GM23338 (cell line): Measurements from ENCODE around the gene CPA3. TPM values are rescaled to one million over a fixed set of nuclear protein-coding genes. Genes with fewer than 3 reads are reported as not detected.

Experiments
- ATAC-seq: fragments of 200-7000 bp; cut with Tn5 transposase; 3 replicates; pipeline ENCODE4 v1.9.1; 2020
- DNase-seq: peaks from one replicate; pipeline ENCODE4 v3.0.0-alpha.2; 2015; ENCODE audit warnings: low spot score
- H2AFZ ChIP-seq: fragments of 200-600 bp; sonication (generic); 2 replicates; pipeline ENCODE4 v1.8.0; 2016; ENCODE audit warnings: antibody characterized with exemption, mild to moderate bottlenecking, moderate library complexity
- H3F3A ChIP-seq: fragments of 200-600 bp; sonication (generic); replicated peaks from 2 replicates; pipeline ENCODE4 v1.8.0; 2017; ENCODE audit warnings: antibody characterized with exemption, mixed run types, low read depth
- H3K27ac ChIP-seq: fragments of 200-600 bp; sonication (generic); 2 replicates; pipeline ENCODE4 v1.6.1; 2016; ENCODE audit warnings: low read depth
- H3K27me3 ChIP-seq: fragments of 200-600 bp; sonication (generic); 2 replicates; pipeline ENCODE4 v1.8.0; 2016; ENCODE audit warnings: mild to moderate bottlenecking, mixed run types, moderate library complexity; ENCODE audit not compliant: insufficient read depth
- H3K36me3 ChIP-seq: fragments of 200-600 bp; sonication (generic); 2 replicates; pipeline ENCODE4 v1.8.0; 2016; ENCODE audit warnings: mild to moderate bottlenecking; ENCODE audit not compliant: insufficient read depth
- H3K4me1 ChIP-seq: fragments of 200-600 bp; sonication (generic); 2 replicates; pipeline ENCODE4 v1.8.0; 2016; ENCODE audit warnings: mild to moderate bottlenecking, moderate library complexity; ENCODE audit not compliant: insufficient read depth
- H3K4me2 ChIP-seq: fragments of 200-600 bp; sonication (generic); 2 replicates; pipeline ENCODE4 v1.7.1; 2017; ENCODE audit warnings: mixed run types
- H3K4me3 ChIP-seq: fragments of 200-600 bp; sonication (generic); 2 replicates; pipeline ENCODE4 v1.6.1; 2016; ENCODE audit warnings: mixed run types
- H3K79me2 ChIP-seq: fragments of 200-600 bp; sonication (generic); replicated peaks from 2 replicates; pipeline ENCODE4 v1.8.0; 2017; ENCODE audit warnings: mild to moderate bottlenecking; ENCODE audit not compliant: insufficient read depth
- H3K9me2 ChIP-seq: fragments of 200-600 bp; sonication (generic); 2 replicates; pipeline ENCODE4 v1.8.0; 2017; ENCODE audit not compliant: insufficient read depth
- H4K20me1 ChIP-seq: fragments of 200-600 bp; sonication (generic); replicated peaks from 2 replicates; pipeline ENCODE4 v1.8.0; 2017; ENCODE audit warnings: mild to moderate bottlenecking; ENCODE audit not compliant: insufficient read depth
- H3K27ac Mint-ChIP-seq: 2 replicates; pipeline ENCODE4 v1.8.0; 2020; ENCODE audit warnings: inconsistent platforms, mild to moderate bottlenecking, moderate library complexity, mixed read lengths
- H3K27me3 Mint-ChIP-seq: 3 replicates; pipeline ENCODE4 v1.8.0; 2022; ENCODE audit warnings: low read depth, mild to moderate bottlenecking, moderate library complexity, mixed read lengths, inconsistent platforms; ENCODE audit not compliant: insufficient read depth, poor library complexity
- H3K36me3 Mint-ChIP-seq: 3 replicates; pipeline ENCODE4 v1.8.0; 2021; ENCODE audit warnings: low read depth, mild to moderate bottlenecking, inconsistent platforms, moderate library complexity, mixed read lengths
- H3K4me1 Mint-ChIP-seq: 3 replicates; pipeline ENCODE4 v1.8.0; 2020; ENCODE audit warnings: mild to moderate bottlenecking, inconsistent platforms, mixed read lengths
- H3K4me3 Mint-ChIP-seq: 3 replicates; pipeline ENCODE4 v1.8.0; 2021; ENCODE audit warnings: moderate library complexity, mild to moderate bottlenecking, inconsistent platforms, mixed read lengths
- H3K9me3 Mint-ChIP-seq: 3 replicates; pipeline ENCODE4 v1.8.0; 2020; ENCODE audit warnings: moderate library complexity, mild to moderate bottlenecking, inconsistent platforms, mixed read lengths
- CREB1 ChIP-seq: fragments of 250-450 bp; sonication (Bioruptor Pico); IDR thresholded peaks from 2 replicates; pipeline ENCODE4 v1.5.0; 2020; ENCODE audit warnings: low read depth, mild to moderate bottlenecking, moderate library complexity
- EZH2 ChIP-seq: fragments of 200-600 bp; sonication (generic); IDR thresholded peaks from one replicate; pipeline ENCODE4 v1.8.0; 2017; ENCODE audit warnings: antibody characterized with exemption, mild to moderate bottlenecking, low read depth; ENCODE audit not compliant: unreplicated experiment
- NANOG ChIP-seq: IDR thresholded peaks from 2 replicates; pipeline ENCODE4 v1.6.1; 2016; ENCODE audit warnings: antibody characterized with exemption, borderline replicate concordance
- STAT1 ChIP-seq: IDR thresholded peaks from one replicate; pipeline ENCODE4 v1.6.1; 2016; ENCODE audit warnings: antibody characterized with exemption; ENCODE audit not compliant: unreplicated experiment
- ZNF114 ChIP-seq: fragments of 250-450 bp; sonication (Bioruptor Pico); IDR thresholded peaks from 2 replicates; pipeline ENCODE4 v1.5.0; 2020; ENCODE audit warnings: mild to moderate bottlenecking, moderate library complexity
- polyA plus RNA-seq: library from polyadenylated mRNA; unstranded; fragments of >200 nt; fragmentation: Nextera tagmentation; extraction: Ambion mirVana; gene quantifications from 2 replicates; pipeline ENCODE4 v1.2.1, GENCODE V29; 2016
- total RNA-seq: library from RNA; depleted of rRNA; stranded (reverse); fragments of >200 nt; shearing (Covaris generic); gene quantifications from 2 replicates; pipeline ENCODE4 v1.2.3, GENCODE V29; 2014
- TF ChIP-seq, protein P1 (sequence below), 2 experiments: fragments of 200-600 bp in 1 of 2; sonication (generic) in 1 of 2; conservative IDR thresholded peaks; 2 replicates each; pipeline versions ENCODE4 v1.5.1 to v1.6.1; 2016 to 2017; ENCODE audit warnings: antibody characterized with exemption in 2 of 2, low read depth in 2 of 2, mild to moderate bottlenecking in 2 of 2, moderate library complexity in 1 of 2
- TF ChIP-seq, protein P2 (sequence below): IDR thresholded peaks from one replicate; pipeline ENCODE4 v1.6.1; 2018; ENCODE audit warnings: antibody characterized with exemption; ENCODE audit not compliant: unreplicated experiment
- TF ChIP-seq, protein P3 (sequence below): fragments of 250-450 bp; sonication (Bioruptor Pico); IDR thresholded peaks from 2 replicates; pipeline ENCODE4 v1.5.0; 2020; ENCODE audit warnings: mild to moderate bottlenecking, moderate library complexity
- TF ChIP-seq, protein P4 (sequence below): IDR thresholded peaks from 2 replicates; pipeline ENCODE4 v1.6.1; 2016; ENCODE audit warnings: antibody characterized with exemption

Gene CPA3
- total and polyA plus RNA-seq, 2 experiments from 2014 or later = not detected

DNA sequence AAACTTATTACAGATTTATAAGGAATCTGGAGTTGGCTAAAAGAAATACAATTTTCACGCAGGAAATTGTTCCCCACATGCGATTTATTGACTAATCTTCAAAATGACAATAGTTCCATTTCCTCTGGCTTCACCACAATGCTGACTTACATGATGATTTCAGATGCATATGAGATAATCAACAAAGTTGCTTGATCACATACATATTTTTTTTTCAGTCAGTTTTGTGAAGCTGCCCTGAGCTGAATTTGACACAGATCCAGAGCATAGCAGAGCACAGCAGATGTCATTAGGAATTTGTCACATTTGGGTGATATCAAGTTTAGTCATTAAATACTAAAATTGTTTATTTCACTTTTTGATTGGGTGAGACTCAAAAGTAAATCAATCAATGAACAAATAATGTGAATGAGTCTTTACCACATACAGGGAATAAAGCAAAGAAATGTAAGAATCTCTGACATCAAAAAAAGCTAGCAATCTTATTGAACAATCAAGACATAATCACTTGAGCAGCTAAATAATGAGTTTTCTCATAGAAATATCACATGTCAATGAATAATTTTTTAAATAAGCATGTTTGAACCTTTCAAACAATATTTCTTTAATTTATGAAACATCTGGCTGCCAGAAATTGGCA is 19.2 kb upstream of the CPA3 start (continued):
- TF ChIP-seq, protein P1, sequence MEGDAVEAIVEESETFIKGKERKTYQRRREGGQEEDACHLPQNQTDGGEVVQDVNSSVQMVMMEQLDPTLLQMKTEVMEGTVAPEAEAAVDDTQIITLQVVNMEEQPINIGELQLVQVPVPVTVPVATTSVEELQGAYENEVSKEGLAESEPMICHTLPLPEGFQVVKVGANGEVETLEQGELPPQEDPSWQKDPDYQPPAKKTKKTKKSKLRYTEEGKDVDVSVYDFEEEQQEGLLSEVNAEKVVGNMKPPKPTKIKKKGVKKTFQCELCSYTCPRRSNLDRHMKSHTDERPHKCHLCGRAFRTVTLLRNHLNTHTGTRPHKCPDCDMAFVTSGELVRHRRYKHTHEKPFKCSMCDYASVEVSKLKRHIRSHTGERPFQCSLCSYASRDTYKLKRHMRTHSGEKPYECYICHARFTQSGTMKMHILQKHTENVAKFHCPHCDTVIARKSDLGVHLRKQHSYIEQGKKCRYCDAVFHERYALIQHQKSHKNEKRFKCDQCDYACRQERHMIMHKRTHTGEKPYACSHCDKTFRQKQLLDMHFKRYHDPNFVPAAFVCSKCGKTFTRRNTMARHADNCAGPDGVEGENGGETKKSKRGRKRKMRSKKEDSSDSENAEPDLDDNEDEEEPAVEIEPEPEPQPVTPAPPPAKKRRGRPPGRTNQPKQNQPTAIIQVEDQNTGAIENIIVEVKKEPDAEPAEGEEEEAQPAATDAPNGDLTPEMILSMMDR (conservative IDR thresholded peaks at IDR 0.05; ENCODE audit: low read depth in 2 of 2) = no peak
- no peak for TF ChIP-seq CREB1 (CRISPR knock-in tag)
- TF ChIP-seq, protein P2, sequence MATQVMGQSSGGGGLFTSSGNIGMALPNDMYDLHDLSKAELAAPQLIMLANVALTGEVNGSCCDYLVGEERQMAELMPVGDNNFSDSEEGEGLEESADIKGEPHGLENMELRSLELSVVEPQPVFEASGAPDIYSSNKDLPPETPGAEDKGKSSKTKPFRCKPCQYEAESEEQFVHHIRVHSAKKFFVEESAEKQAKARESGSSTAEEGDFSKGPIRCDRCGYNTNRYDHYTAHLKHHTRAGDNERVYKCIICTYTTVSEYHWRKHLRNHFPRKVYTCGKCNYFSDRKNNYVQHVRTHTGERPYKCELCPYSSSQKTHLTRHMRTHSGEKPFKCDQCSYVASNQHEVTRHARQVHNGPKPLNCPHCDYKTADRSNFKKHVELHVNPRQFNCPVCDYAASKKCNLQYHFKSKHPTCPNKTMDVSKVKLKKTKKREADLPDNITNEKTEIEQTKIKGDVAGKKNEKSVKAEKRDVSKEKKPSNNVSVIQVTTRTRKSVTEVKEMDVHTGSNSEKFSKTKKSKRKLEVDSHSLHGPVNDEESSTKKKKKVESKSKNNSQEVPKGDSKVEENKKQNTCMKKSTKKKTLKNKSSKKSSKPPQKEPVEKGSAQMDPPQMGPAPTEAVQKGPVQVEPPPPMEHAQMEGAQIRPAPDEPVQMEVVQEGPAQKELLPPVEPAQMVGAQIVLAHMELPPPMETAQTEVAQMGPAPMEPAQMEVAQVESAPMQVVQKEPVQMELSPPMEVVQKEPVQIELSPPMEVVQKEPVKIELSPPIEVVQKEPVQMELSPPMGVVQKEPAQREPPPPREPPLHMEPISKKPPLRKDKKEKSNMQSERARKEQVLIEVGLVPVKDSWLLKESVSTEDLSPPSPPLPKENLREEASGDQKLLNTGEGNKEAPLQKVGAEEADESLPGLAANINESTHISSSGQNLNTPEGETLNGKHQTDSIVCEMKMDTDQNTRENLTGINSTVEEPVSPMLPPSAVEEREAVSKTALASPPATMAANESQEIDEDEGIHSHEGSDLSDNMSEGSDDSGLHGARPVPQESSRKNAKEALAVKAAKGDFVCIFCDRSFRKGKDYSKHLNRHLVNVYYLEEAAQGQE = no peak

DNA sequence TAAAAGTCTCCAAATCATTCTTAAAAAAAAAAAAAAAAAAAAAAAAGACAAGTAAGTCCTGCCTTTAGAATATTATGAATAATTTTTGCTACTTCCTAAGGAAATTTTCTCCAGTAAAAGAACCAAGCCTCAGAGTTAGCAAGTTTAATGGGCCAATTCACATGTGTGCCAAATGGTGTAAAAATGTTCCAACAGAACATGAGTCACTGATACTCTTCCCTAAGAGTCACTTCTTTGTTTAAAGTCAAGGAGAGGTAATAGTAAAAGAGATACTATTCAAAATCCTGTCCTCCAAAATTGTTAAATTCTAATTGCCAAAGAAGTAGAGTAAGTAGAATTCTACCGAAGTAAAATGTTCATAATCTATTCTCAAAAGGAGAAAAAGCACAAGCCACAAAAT is 17.7 kb upstream of the CPA3 start:
- H3K79me2 ChIP-seq = no peaks in the 10 kb centered on the region
- H3K27ac ChIP-seq = no peak overlapping the region
- H3K4me3 ChIP-seq = no peak overlapping the region
- H3K27me3 ChIP-seq = no peaks in the 10 kb centered on the region
- H3F3A ChIP-seq = no peaks in the 10 kb centered on the region
- no peaks in the 10 kb centered on the region for H3K4me1 ChIP-seq
- H3K36me3 ChIP-seq = no peaks in the 10 kb centered on the region
- H4K20me1 ChIP-seq = no peaks in the 10 kb centered on the region
- H3K36me3 Mint-ChIP-seq = no peaks in the 10 kb centered on the region
- H2AFZ ChIP-seq = no peak overlapping the region
- ATAC-seq (no peak), DNase-seq (no peak)
- H3K4me1 Mint-ChIP-seq = no peaks in the 10 kb centered on the region
- H3K9me2 ChIP-seq = no peaks in the 10 kb centered on the region
- H3K27ac Mint-ChIP-seq = no peak overlapping the region
- no peak overlapping the region for H3K4me2 ChIP-seq
- H3K27me3 Mint-ChIP-seq = no peaks in the 10 kb centered on the region
- no peaks in the 10 kb centered on the region for H3K9me3 Mint-ChIP-seq
- no peak overlapping the region for H3K4me3 Mint-ChIP-seq
- TF ChIP-seq EZH2 = no peak
- no peak for TF ChIP-seq CREB1 (CRISPR knock-in tag)
- TF ChIP-seq NANOG = no peak
- TF ChIP-seq STAT1 = no peak
- TF ChIP-seq, protein P1 (conservative IDR thresholded peaks at IDR 0.05; ENCODE audit: low read depth in 2 of 2) = no peak
- no peak for TF ChIP-seq ZNF114 (CRISPR knock-in tag)
- TF ChIP-seq, protein P3, sequence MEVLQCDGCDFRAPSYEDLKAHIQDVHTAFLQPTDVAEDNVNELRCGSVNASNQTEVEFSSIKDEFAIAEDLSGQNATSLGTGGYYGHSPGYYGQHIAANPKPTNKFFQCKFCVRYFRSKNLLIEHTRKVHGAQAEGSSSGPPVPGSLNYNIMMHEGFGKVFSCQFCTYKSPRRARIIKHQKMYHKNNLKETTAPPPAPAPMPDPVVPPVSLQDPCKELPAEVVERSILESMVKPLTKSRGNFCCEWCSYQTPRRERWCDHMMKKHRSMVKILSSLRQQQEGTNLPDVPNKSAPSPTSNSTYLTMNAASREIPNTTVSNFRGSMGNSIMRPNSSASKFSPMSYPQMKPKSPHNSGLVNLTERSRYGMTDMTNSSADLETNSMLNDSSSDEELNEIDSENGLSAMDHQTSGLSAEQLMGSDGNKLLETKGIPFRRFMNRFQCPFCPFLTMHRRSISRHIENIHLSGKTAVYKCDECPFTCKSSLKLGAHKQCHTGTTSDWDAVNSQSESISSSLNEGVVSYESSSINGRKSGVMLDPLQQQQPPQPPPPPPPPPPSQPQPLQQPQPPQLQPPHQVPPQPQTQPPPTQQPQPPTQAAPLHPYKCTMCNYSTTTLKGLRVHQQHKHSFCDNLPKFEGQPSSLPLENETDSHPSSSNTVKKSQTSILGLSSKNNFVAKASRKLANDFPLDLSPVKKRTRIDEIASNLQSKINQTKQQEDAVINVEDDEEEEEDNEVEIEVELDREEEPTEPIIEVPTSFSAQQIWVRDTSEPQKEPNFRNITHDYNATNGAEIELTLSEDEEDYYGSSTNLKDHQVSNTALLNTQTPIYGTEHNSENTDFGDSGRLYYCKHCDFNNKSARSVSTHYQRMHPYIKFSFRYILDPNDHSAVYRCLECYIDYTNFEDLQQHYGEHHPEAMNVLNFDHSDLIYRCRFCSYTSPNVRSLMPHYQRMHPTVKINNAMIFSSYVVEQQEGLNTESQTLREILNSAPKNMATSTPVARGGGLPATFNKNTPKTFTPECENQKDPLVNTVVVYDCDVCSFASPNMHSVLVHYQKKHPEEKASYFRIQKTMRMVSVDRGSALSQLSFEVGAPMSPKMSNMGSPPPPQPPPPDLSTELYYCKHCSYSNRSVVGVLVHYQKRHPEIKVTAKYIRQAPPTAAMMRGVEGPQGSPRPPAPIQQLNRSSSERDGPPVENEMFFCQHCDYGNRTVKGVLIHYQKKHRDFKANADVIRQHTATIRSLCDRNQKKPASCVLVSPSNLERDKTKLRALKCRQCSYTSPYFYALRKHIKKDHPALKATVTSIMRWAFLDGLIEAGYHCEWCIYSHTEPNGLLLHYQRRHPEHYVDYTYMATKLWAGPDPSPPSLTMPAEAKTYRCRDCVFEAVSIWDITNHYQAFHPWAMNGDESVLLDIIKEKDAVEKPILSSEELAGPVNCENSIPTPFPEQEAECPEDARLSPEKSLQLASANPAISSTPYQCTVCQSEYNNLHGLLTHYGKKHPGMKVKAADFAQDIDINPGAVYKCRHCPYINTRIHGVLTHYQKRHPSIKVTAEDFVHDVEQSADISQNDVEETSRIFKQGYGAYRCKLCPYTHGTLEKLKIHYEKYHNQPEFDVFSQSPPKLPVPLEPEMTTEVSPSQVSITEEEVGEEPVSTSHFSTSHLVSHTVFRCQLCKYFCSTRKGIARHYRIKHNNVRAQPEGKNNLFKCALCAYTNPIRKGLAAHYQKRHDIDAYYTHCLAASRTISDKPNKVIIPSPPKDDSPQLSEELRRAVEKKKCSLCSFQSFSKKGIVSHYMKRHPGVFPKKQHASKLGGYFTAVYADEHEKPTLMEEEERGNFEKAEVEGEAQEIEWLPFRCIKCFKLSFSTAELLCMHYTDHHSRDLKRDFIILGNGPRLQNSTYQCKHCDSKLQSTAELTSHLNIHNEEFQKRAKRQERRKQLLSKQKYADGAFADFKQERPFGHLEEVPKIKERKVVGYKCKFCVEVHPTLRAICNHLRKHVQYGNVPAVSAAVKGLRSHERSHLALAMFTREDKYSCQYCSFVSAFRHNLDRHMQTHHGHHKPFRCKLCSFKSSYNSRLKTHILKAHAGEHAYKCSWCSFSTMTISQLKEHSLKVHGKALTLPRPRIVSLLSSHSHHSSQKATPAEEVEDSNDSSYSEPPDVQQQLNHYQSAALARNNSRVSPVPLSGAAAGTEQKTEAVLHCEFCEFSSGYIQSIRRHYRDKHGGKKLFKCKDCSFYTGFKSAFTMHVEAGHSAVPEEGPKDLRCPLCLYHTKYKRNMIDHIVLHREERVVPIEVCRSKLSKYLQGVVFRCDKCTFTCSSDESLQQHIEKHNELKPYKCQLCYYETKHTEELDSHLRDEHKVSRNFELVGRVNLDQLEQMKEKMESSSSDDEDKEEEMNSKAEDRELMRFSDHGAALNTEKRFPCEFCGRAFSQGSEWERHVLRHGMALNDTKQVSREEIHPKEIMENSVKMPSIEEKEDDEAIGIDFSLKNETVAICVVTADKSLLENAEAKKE = no peak
- TF ChIP-seq, protein P4, sequence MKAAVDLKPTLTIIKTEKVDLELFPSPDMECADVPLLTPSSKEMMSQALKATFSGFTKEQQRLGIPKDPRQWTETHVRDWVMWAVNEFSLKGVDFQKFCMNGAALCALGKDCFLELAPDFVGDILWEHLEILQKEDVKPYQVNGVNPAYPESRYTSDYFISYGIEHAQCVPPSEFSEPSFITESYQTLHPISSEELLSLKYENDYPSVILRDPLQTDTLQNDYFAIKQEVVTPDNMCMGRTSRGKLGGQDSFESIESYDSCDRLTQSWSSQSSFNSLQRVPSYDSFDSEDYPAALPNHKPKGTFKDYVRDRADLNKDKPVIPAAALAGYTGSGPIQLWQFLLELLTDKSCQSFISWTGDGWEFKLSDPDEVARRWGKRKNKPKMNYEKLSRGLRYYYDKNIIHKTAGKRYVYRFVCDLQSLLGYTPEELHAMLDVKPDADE = no peak
